HG03280 (cell line): ENCODE measurements around the gene OTUB2.

Experiments used
- ATAC-seq: cut with Tn5 transposase; IDR thresholded peaks from one replicate; pipeline ENCODE4 v1.9.1; 2021; ENCODE audit warnings: mild to moderate bottlenecking, moderate library complexity; ENCODE audit not compliant: unreplicated experiment

OTUB2 gene

GRCh38 chr14:94038921-94039629 lies 12.9 kb downstream of the OTUB2 start:
- ATAC-seq, result no peak

GRCh38 chr14:94040247-94040646 lies 14.1 kb downstream of the OTUB2 start:
- ATAC-seq, result no peak

DNA sequence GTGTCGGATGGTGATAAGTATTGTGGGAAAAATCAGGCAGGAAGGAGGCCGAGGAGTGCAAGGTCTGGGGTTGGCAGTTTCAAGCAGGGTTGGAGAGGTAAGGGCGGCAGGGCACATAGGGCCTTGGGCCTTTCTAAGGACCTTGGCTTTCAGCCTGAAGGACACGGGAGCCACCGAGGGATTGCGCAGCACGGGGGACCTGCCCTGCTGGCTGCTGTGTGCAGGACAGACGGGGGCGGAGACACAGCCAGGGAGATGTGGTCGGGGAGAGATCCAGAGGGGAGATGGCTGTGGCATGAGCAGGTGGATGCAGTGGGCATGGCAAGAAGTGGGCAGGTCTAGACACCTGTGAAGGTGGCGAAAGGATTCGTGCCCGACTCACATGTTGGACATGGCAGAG lies 14.7 kb downstream of the OTUB2 start:
- ATAC-seq, result no peak

- ATAC-seq, result no peak
These were observed 15.6 kb downstream of the OTUB2 start for GRCh38 chr14:94041551-94042346.

DNA sequence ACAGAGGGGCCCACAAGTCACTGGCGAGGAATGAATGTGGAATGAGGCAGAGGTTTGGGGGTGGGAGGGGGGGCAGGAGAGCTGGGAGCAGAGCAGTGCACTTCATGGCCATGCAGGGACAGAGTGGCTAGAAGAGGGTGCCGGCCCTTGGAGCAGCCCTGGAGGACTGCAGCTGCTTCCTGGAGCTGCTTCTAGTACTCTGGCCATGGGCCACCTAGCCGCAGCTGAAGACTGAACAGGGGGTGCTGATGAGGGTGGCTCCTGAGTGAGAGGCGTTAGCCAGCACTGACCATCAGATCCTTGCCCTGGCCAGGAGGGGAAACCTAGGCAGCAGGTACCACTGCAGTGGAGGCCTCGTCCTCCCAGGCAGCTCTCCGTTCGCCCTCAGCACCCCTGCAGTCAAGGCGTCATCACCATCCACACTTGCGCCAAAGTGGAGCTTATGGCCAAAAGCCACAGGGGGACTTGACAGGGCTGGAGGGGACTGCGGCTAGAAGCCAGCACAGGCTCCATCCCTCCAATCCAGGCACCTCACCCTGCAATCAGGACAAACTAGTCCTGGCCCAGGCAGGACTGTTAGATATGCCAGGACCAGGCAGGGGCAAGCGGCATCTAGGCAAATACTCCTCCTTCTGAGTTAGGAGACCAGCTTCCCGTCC lies 16.4 kb downstream of the OTUB2 start:
- ATAC-seq, result no peak

DNA sequence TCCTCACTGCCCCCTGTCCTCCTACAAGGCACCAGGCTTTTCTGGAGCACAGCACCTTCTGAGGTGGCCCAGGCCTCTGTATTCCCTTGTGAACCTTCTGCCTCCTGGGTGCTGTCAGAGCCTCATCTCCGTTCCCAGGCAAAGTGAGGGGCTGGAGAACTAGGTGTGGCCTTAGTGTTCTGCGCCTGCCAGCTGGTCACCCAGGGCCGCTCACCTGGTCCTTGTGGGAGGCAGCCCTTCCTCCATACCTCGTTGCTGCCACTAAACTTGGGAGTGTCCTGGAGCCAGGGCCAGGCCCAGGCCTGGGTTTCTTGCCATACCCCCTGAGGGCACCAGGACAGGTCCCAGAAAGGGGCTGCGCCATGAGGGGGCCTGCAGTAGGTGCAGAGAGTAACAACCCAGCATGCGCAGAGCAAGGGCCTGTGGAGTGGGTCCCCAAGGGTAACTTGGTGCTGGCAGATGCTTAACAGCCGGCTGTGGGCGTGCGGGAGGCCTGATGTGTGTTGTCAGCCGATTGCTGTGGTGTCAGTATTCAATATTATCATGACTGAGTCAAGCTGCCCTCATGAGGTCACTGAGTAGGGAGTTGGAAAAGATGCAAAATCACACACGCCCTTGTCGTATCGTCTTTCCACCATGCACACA lies 17.1 kb downstream of the OTUB2 start:
- no peak for ATAC-seq

- no peak for ATAC-seq
These were observed 17.8 kb downstream of the OTUB2 start for GRCh38 chr14:94043756-94044475.

- no peak for ATAC-seq
These were observed 18.4 kb downstream of the OTUB2 start for GRCh38 chr14:94044476-94045091.

GRCh38 chr14:94045101-94045500 lies 19.0 kb downstream of the OTUB2 start:
- ATAC-seq, result no peak

DNA sequence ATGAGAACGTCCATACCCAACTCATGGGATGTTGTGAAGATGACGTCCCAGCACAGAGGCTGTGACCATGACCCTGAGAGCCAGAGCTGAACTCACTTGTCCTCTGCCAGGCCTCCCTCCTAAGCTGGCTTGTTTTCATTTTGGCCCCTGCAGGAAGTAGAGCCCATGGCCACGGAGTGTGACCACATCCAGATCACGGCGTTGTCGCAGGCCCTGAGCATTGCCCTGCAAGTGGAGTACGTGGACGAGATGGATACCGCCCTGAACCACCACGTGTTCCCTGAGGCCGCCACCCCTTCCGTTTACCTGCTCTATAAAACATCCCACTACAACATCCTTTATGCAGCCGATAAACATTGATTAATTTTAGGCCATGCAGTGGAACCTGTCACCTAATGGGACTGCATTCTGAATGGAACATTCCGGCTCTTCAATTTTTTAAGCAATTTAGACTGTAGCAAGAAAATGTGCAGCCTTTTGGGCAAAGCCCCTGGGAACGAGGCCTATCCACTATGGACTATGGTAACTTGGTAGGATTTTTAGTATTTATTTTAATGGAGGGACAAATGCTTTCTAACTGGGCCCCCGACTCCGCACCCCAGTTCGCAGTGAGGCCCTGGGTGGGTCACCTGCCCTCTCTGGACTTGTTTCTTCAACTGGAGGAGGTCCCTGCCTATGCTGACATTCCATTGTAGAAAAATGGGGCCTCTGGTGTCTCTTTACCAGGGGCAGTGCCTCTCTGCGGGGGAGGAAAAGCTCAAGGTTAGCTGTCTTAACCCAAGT lies 19.6 kb downstream of the OTUB2 start:
- no peak for ATAC-seq

DNA sequence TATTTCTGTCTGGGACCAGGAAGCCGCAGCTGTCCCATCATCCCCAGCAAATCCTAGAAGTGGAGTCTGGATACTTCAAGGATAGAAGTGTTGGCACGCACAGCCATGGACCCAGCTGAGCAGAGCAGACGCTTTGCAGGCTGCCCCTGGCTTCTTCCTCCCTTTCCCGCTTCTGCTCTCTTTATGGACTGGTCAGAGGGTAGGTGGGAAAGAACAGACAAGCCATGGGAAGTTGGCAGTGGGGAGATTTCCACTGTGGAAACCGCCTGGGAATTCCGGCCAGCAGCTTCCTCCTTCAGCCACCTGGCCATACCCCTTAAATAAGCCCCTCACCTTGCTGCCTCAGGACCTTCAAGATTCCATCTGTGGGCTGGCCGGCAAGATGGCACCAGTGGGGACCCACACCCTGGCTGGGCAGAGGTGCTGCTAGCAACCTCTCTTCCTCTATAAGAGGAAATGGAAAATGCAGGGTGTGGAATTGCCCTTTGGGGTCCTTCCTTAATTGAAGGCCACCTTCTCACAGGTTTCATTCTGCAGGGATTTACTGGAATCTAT lies 20.6 kb downstream of the OTUB2 start:
- ATAC-seq, result no peak

DNA sequence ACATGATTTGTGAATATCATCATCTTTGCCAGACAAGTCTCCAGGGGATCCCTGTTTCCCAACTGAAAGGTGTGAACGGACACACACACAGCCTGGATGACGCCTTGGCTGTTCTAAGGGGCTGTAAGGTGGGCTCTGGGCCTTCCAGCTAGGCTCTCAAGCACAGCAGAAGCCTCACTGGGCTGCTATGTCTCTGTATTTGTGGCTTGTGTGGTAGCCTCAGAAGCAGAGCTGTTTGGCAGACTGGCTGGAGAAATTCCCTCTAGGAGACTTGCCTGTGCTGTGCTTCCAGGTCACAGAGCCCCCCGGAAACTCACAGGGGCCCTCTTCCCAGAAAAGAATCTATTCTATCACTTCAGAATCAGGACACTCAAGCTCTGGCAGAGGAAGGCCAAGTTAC lies 21.4 kb downstream of the OTUB2 start:
- no peak for ATAC-seq

GRCh38 chr14:94048691-94049624 lies 22.8 kb downstream of the OTUB2 start:
- no peak for ATAC-seq

GRCh38 chr14:94049625-94050023 lies 23.5 kb downstream of the OTUB2 start:
- ATAC-seq, result no peak

DNA sequence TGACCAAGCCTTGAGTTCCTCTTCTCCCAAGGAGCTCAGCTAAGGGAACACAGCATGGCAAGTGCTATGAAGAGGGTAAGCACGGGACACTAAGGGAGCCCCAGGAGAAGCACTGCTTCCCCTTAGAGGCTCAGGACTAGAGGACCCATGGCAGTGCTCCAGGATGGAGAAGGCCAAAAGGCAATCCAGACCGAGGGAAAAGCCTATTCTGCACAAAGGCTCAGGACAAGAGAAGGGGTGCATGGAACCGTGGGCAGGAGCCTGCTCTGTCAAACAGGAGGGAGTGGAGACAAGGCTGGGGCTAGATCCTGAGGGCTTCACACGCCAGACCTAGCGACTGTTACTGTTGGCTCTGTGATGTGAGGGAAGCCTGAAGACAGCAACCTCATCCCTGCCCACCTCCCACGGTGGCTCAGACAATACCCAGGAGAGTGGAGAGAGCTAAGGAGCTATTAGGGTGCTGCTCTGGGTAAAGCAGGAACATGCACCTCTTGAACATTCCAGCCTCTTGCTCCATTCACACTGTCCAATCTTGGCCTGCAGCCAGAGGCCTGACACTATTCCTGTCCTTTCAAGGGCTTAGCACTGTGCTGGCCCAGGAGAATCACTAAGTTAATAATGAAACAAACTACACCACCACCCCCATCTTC lies 24.2 kb downstream of the OTUB2 start:
- no peak for ATAC-seq

DNA sequence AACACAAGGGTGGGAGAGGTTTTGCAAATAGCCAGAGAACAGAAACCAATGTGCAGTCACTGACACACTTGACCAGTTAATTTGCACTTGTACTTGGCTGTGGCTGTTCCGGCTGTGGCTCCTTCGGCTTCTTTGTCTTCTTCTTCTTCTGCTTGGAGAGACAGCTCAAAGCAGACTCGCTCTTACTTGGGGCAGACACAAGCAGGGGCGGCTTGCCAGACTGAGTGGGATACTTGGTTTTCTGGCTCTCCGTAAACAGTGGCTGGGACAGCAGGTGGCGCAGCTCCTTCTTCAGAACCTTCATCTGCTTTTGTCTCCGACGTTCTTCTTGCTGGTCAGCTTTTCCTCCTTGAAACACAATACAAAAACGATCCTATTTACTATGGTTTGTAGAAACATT lies 25.0 kb downstream of the OTUB2 start:
- no peak for ATAC-seq

- no peak for ATAC-seq
These were observed 25.6 kb downstream of the OTUB2 start for GRCh38 chr14:94051779-94052178.

DNA sequence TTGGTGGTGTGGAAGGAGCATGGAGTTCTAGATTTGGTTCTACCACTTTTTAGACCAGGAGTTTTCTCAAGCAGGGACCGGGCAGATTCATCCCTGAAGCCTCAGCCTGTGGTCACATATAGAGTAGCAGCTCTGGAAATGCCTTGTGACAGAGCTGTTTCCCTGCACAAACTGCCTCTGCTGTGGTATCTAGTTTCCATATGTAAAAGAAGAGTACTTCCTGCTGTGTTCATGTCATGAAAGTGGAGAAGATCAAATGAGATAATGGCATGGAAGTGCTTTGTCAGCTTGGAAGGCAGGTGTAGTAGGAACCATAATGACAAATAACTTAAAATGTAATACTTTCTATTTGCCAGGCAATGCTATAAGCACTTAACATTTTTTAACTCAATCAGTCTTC lies 26.1 kb downstream of the OTUB2 start:
- ATAC-seq, result no peak
